Measurements from ENCODE around the gene JPH4. TPM values are rescaled to one million over a fixed set of nuclear protein-coding genes. Genes with fewer than 3 reads are reported as not detected.
A peak's percentile ranks its signal among the peaks of the same experiment; 100 is the strongest.

Gene JPH4
- total RNA-seq, 1 donor from 2014 or later, result not detected

- H3K4me1 Mint-ChIP-seq, result peaks cover 32% of the 10 kb centered on the region
- H3K4me3 Mint-ChIP-seq, result no peak overlapping the region
- no peaks in the 10 kb centered on the region for H3K9me3 Mint-ChIP-seq
- H3K27me3 Mint-ChIP-seq, result no peaks in the 10 kb centered on the region
- intact Hi-C loops (cut with micrococcal nuclease), result loop anchor here (5.0 to 10.0 kb wide), 3 partner anchors 465 to 885 kb away; partner anchors contain the start of genes ACIN1, C14orf119, DCAF11 and NRL
- DNase-seq, result no peak
- peaks cover 55% of the 10 kb centered on the region for H3K36me3 Mint-ChIP-seq (ENCODE audit: low read depth)
- peak overlapping the region; percentile 39 for H3K27ac Mint-ChIP-seq
These were observed 18.6 kb downstream of the JPH4 start for GRCh38 chr14:23559926-23560520.

- intact Hi-C loops (cut with micrococcal nuclease), result loop anchor here (5.0 to 10.0 kb wide), 2 partner anchors 464 to 553 kb away; partner anchors contain the start of genes ACIN1, C14orf119, DCAF11 and NRL
- Mint-ChIP-seq H3K27ac (no peak overlapping the region), H3K9me3 (no peaks in the 10 kb centered on the region), H3K36me3 (ENCODE audit: low read depth) (peaks cover 48% of the 10 kb centered on the region), H3K4me1 (peaks cover 34% of the 10 kb centered on the region), H3K27me3 (no peaks in the 10 kb centered on the region), H3K4me3 (no peak overlapping the region)
- peak; percentile 90 for DNase-seq
These were observed 19.3 kb downstream of the JPH4 start for GRCh38 chr14:23559010-23559925.

GRCh38 chr14:23558346-23559009 is 20.1 kb downstream of the JPH4 start:
- Mint-ChIP-seq H3K36me3 (ENCODE audit: low read depth) (peaks cover 44% of the 10 kb centered on the region), H3K4me3 (peak overlapping the region; percentile 3), H3K9me3 (no peaks in the 10 kb centered on the region), H3K4me1 (peaks cover 34% of the 10 kb centered on the region), H3K27ac (peak overlapping the region; percentile 3), H3K27me3 (no peaks in the 10 kb centered on the region)
- no peak for DNase-seq
- intact Hi-C loops (cut with micrococcal nuclease), result loop anchor here (5.0 to 10.0 kb wide), 2 partner anchors 464 to 554 kb away; partner anchors contain the start of genes ACIN1, C14orf119, DCAF11 and NRL

- Mint-ChIP-seq H3K27me3 (no peaks in the 10 kb centered on the region), H3K36me3 (ENCODE audit: low read depth) (peaks cover 38% of the 10 kb centered on the region), H3K9me3 (no peaks in the 10 kb centered on the region), H3K27ac (peak overlapping the region; percentile 76), H3K4me1 (peaks cover 32% of the 10 kb centered on the region), H3K4me3 (peak overlapping the region; percentile 80)
- intact Hi-C loops (cut with micrococcal nuclease), result loop anchor here (5.0 to 10.0 kb wide), 2 partner anchors 463 to 554 kb away; partner anchors contain the start of genes ACIN1, C14orf119, DCAF11 and NRL
- no peak for DNase-seq
These were observed 20.6 kb downstream of the JPH4 start for GRCh38 chr14:23557946-23558345.

- H3K36me3 Mint-ChIP-seq (ENCODE audit: low read depth), result peaks cover 35% of the 10 kb centered on the region
- no peaks in the 10 kb centered on the region for H3K27me3 Mint-ChIP-seq
- intact Hi-C loops (cut with micrococcal nuclease), result loop anchor here (5.0 to 10.0 kb wide), 2 partner anchors 463 to 555 kb away; partner anchors contain the start of genes ACIN1, C14orf119, DCAF11 and NRL
- H3K9me3 Mint-ChIP-seq, result no peaks in the 10 kb centered on the region
- peak overlapping the region; percentile 80 for H3K4me3 Mint-ChIP-seq
- no peak for DNase-seq
- H3K4me1 Mint-ChIP-seq, result peaks cover 29% of the 10 kb centered on the region
- H3K27ac Mint-ChIP-seq, result peak overlapping the region; percentile 76
These were observed 21.1 kb downstream of the JPH4 start for GRCh38 chr14:23557521-23557920.

GRCh38 chr14:23556700-23557440 is 21.7 kb downstream of the JPH4 start:
- H3K36me3 Mint-ChIP-seq (ENCODE audit: low read depth), result peaks cover 32% of the 10 kb centered on the region
- intact Hi-C loops (cut with micrococcal nuclease), result loop anchor here (1.0 to 10.0 kb wide), 3 partner anchors 88 to 555 kb away; partner anchors contain the start of genes ACIN1, C14orf119, DCAF11 and NGDN
- H3K4me3 Mint-ChIP-seq, result peak overlapping the region; percentile 95
- peak overlapping the region; percentile 98 for H3K27ac Mint-ChIP-seq
- peaks cover 29% of the 10 kb centered on the region for H3K4me1 Mint-ChIP-seq
- DNase-seq, result no peak
- no peaks in the 10 kb centered on the region for H3K9me3 Mint-ChIP-seq
- no peaks in the 10 kb centered on the region for H3K27me3 Mint-ChIP-seq

- Mint-ChIP-seq H3K27me3 (no peaks in the 10 kb centered on the region), H3K4me3 (peak within 1 kb of the TSS; percentile 95), H3K27ac (peak within 1 kb of the TSS; percentile 98), H3K36me3 (ENCODE audit: low read depth) (peaks cover 27% of the 10 kb centered on the region), H3K4me1 (peaks cover 30% of the 10 kb centered on the region), H3K9me3 (no peaks in the 10 kb centered on the region)
- peak; percentile 98 for DNase-seq
- intact Hi-C loops (cut with micrococcal nuclease), result loop anchor here (1.0 to 10.0 kb wide), 3 partner anchors 87 to 556 kb away; partner anchors contain the start of genes ACIN1, C14orf119, DCAF11 and NGDN
These were observed 22.5 kb downstream of the JPH4 start, which contains the start of gene THTPA for GRCh38 chr14:23555882-23556699. Gene THTPA (plus strand): TSS chr14:23556271. CDS start chr14:23556758, 487 bp downstream.

- Mint-ChIP-seq H3K4me3 (peak overlapping the region; percentile 95), H3K9me3 (no peaks in the 10 kb centered on the region), H3K4me1 (peaks cover 30% of the 10 kb centered on the region), H3K27me3 (no peaks in the 10 kb centered on the region), H3K27ac (peak overlapping the region; percentile 98), H3K36me3 (ENCODE audit: low read depth) (peaks cover 23% of the 10 kb centered on the region)
- DNase-seq, result no peak
- intact Hi-C loops (cut with micrococcal nuclease), result loop anchor here (5.0 to 10.0 kb wide), 2 partner anchors 461 to 557 kb away; partner anchors contain the start of genes ACIN1, C14orf119, DCAF11 and NRL
These were observed 23.1 kb downstream of the JPH4 start for GRCh38 chr14:23555533-23555881.

- H3K27me3 Mint-ChIP-seq, result no peaks in the 10 kb centered on the region
- DNase-seq, result peak; percentile 95
- intact Hi-C loops (cut with micrococcal nuclease), result loop anchor here (1.0 to 10.0 kb wide), 4 partner anchors 15 to 457 kb away; partner anchors contain the start of genes ACIN1, AP1G2, C14orf119 and NGDN
- H3K9me3 Mint-ChIP-seq, result no peaks in the 10 kb centered on the region
- peak within 1 kb of the TSS; percentile 89 for H3K27ac Mint-ChIP-seq
- no peaks in the 10 kb centered on the region for H3K36me3 Mint-ChIP-seq (ENCODE audit: low read depth)
- H3K4me1 Mint-ChIP-seq, result peaks cover 10% of the 10 kb centered on the region
- no peak within 1 kb of the TSS for H3K4me3 Mint-ChIP-seq
These were observed 27.1 kb downstream of the JPH4 start, which contains the start of gene ZFHX2 for GRCh38 chr14:23551266-23552028. Gene ZFHX2 (minus strand): TSS chr14:23551765. CDS start chr14:23535325, 16,440 bp downstream.

- H3K4me3 Mint-ChIP-seq, result no peak overlapping the region
- H3K27me3 Mint-ChIP-seq, result no peaks in the 10 kb centered on the region
- no peaks in the 10 kb centered on the region for H3K9me3 Mint-ChIP-seq
- H3K4me1 Mint-ChIP-seq, result peaks cover 8% of the 10 kb centered on the region
- H3K36me3 Mint-ChIP-seq (ENCODE audit: low read depth), result no peaks in the 10 kb centered on the region
- intact Hi-C loops (cut with micrococcal nuclease), result loop anchor here (1.0 to 10.0 kb wide), 4 partner anchors 16 to 456 kb away; partner anchors contain the start of genes ACIN1, AP1G2, C14orf119 and NGDN
- peak overlapping the region; percentile 89 for H3K27ac Mint-ChIP-seq
- no peak for DNase-seq
These were observed 27.8 kb downstream of the JPH4 start for GRCh38 chr14:23550812-23551265.

GRCh38 chr14:23550131-23550811 is 28.3 kb downstream of the JPH4 start:
- H3K9me3 Mint-ChIP-seq, result no peaks in the 10 kb centered on the region
- peaks cover 6% of the 10 kb centered on the region for H3K4me1 Mint-ChIP-seq
- H3K27me3 Mint-ChIP-seq, result no peaks in the 10 kb centered on the region
- no peak overlapping the region for H3K27ac Mint-ChIP-seq
- no peak for DNase-seq
- intact Hi-C loops (cut with micrococcal nuclease), result loop anchor here (2.0 to 10.0 kb wide), 2 partner anchors 17 to 455 kb away; partner anchors contain the start of genes ACIN1, AP1G2 and C14orf119
- H3K4me3 Mint-ChIP-seq, result no peak overlapping the region
- no peaks in the 10 kb centered on the region for H3K36me3 Mint-ChIP-seq (ENCODE audit: low read depth)
